Tibial nerve (tissue), 4 donors: ENCODE results near the gene YIF1B. TPM values are rescaled to one million over a fixed set of nuclear protein-coding genes. Genes with fewer than 3 reads are reported as not detected.
"Not testable (repeated sequence)": the region's sequence is repeated elsewhere in the genome, so short reads cannot be mapped to it uniquely, and the experiment has no call there.

ENCODE experiments used
- DNase-seq, 2 donors: peaks; one replicate each; pipeline ENCODE4 v3.0.0-alpha.2; 2019; ENCODE audit warnings: low spot score in 2 of 2
- H3K27ac ChIP-seq, 4 donors: fragments of 200-600 bp; sonication (generic) in 3 of 4; one replicate each; pipeline ENCODE4 v1.5.1; 2017 to 2019; ENCODE audit warnings: mild to moderate bottlenecking in 1 of 4
- H3K27me3 ChIP-seq, 2 donors: fragments of 200-600 bp; sonication (generic) in 1 of 2; one replicate each; pipeline versions ENCODE4 v1.5.1 to v1.6.0; 2017 to 2019
- H3K36me3 ChIP-seq, 3 donors: fragments of 200-600 bp; sonication (generic); one replicate each; pipeline ENCODE4 v1.5.1; 2018 to 2019
- H3K4me1 ChIP-seq, 4 donors: fragments of 200-600 bp; sonication (generic) in 3 of 4; one replicate each; pipeline ENCODE4 v1.5.1; 2017 to 2019
- H3K4me3 ChIP-seq, 4 donors: fragments of 200-600 bp; sonication (generic) in 3 of 4; one replicate each; pipeline ENCODE4 v1.5.1; 2017 to 2019; ENCODE audit warnings: mild to moderate bottlenecking in 1 of 4, moderate library complexity in 1 of 4
- H3K9me3 ChIP-seq, 4 donors: fragments of 200-600 bp; sonication (generic) in 3 of 4; one replicate each; pipeline ENCODE4 v1.5.1; 2017 to 2019
- CTCF ChIP-seq, 5 experiments: fragments of 200-600 bp in 3 of 5; fragments of 450-650 bp in 2 of 5; sonication (generic) in 3 of 5; IDR thresholded peaks; one replicate each; pipeline ENCODE4 v1.5.1; 2016 to 2019; ENCODE audit warnings: antibody characterized with exemption in 5 of 5, mild to moderate bottlenecking in 3 of 5, moderate library complexity in 2 of 5
- EP300 ChIP-seq, 2 donors: sonication (generic); formaldehyde crosslinking; IDR thresholded peaks; one replicate each; pipeline ENCODE4 v1.6.1; 2017; ENCODE audit warnings: antibody characterized with exemption in 2 of 2, mild to moderate bottlenecking in 1 of 2
- POLR2A ChIP-seq, 2 donors: fragments of 450-650 bp; IDR thresholded peaks; one replicate each; pipeline ENCODE4 v1.6.1; 2017; ENCODE audit warnings: antibody characterized with exemption in 2 of 2, mild to moderate bottlenecking in 2 of 2, moderate library complexity in 2 of 2
- WGBS, 2 donors: methylation state at CpG; one replicate each; pipeline ENCODE4 v1.1.5; 2018; 5-methylcytosine and 5-hydroxymethylcytosine counted together
- total RNA-seq, 4 donors: library from RNA; depleted of rRNA; stranded (reverse); fragments of >200 nt; gene quantifications; one replicate each; pipeline ENCODE4 v1.1.0, GENCODE V29; 2016

Gene YIF1B
- total RNA-seq, 4 donors from 2014 or later, result 30.8 to 57.3 (median 46.0) TPM

- no peaks in the 10 kb centered on the region for H3K4me1 ChIP-seq
- H3K36me3 ChIP-seq, result no peaks in the 10 kb centered on the region
- WGBS, 2 donors, result 63 to 70% methylated on average over 8 of the region's 8 CpGs
- peaks cover 0 to 29% of the 10 kb centered on the region in 2 donors for H3K27me3 ChIP-seq
- DNase-seq, result no peak
- H3K9me3 ChIP-seq, result no peaks in the 10 kb centered on the region
- TF ChIP-seq POLR2A (IDR thresholded peaks at IDR 0.05), result no peak
- no peak for TF ChIP-seq EP300 (IDR thresholded peaks at IDR 0.05)
- no peak for TF ChIP-seq CTCF (IDR thresholded peaks at IDR 0.05)
- no peak overlapping the region for H3K27ac ChIP-seq
- no peak overlapping the region for H3K4me3 ChIP-seq
Measured at GRCh38 chr19:38352611-38353010, 36.9 kb upstream of the YIF1B start.

- H3K27ac ChIP-seq, result no peak overlapping the region
- H3K4me3 ChIP-seq, result no peak overlapping the region
- H3K9me3 ChIP-seq, result no peaks in the 10 kb centered on the region
- TF ChIP-seq CTCF (IDR thresholded peaks at IDR 0.05) (no peak), EP300 (IDR thresholded peaks at IDR 0.05) (no peak)
- H3K36me3 ChIP-seq, result no peaks in the 10 kb centered on the region
- H3K4me1 ChIP-seq, result no peaks in the 10 kb centered on the region
- H3K27me3 ChIP-seq, result peaks cover 0 to 28% of the 10 kb centered on the region in 2 donors
- 75 to 85% methylated on average over 9 of the region's 9 CpGs for WGBS, 2 donors
- DNase-seq, result no peak
Measured at GRCh38 chr19:38351865-38352395, 36.2 kb upstream of the YIF1B start.

- H3K36me3 ChIP-seq, result no peaks in the 10 kb centered on the region
- no peaks in the 10 kb centered on the region for H3K4me1 ChIP-seq
- TF ChIP-seq EP300 (IDR thresholded peaks at IDR 0.05), result no peak
- TF ChIP-seq POLR2A (IDR thresholded peaks at IDR 0.05), result no peak
- no peak for TF ChIP-seq CTCF (IDR thresholded peaks at IDR 0.05)
- no peak for DNase-seq
- peaks cover 0 to 25% of the 10 kb centered on the region in 2 donors for H3K27me3 ChIP-seq
- 89 to 98% methylated on average over 3 of the region's 3 CpGs for WGBS, 2 donors
- H3K4me3 ChIP-seq, result no peak overlapping the region
- H3K27ac ChIP-seq, result no peak overlapping the region
- no peaks in the 10 kb centered on the region for H3K9me3 ChIP-seq
Measured at GRCh38 chr19:38350883-38351282, 35.1 kb upstream of the YIF1B start.

GRCh38 chr19:38346837-38347236 lies 31.1 kb upstream of the YIF1B start:
- 82 to 88% methylated on average over 4 of the region's 4 CpGs for WGBS, 2 donors
- TF ChIP-seq EP300 (IDR thresholded peaks at IDR 0.05) (no peak), CTCF (IDR thresholded peaks at IDR 0.05) (no peak), POLR2A (IDR thresholded peaks at IDR 0.05) (no peak)
- H3K36me3 ChIP-seq, result peaks cover 0 to 22% (median 0%) of the 10 kb centered on the region in 3 donors
- no peak for DNase-seq
- H3K4me3 ChIP-seq, result no peak overlapping the region
- H3K27me3 ChIP-seq, result peaks cover 0 to under 1% of the 10 kb centered on the region in 2 donors
- H3K4me1 ChIP-seq, result no peaks in the 10 kb centered on the region
- H3K9me3 ChIP-seq, result no peaks in the 10 kb centered on the region
- H3K27ac ChIP-seq, result no peak overlapping the region

- H3K4me3 ChIP-seq, result no peak overlapping the region
- DNase-seq, result no peak
- TF ChIP-seq POLR2A (IDR thresholded peaks at IDR 0.05) (no peak), EP300 (IDR thresholded peaks at IDR 0.05) (no peak), CTCF (IDR thresholded peaks at IDR 0.05) (no peak)
- H3K4me1 ChIP-seq, result peaks cover 0 to 10% (median 2%) of the 10 kb centered on the region in 4 donors
- 68 to 85% methylated on average over 2 of the region's 2 CpGs for WGBS, 2 donors
- H3K9me3 ChIP-seq, result no peaks in the 10 kb centered on the region
- peaks cover 0 to 40% (median 0%) of the 10 kb centered on the region in 3 donors for H3K36me3 ChIP-seq
- no peak overlapping the region for H3K27ac ChIP-seq
- no peaks in the 10 kb centered on the region for H3K27me3 ChIP-seq
Measured at GRCh38 chr19:38340927-38341326, 25.2 kb upstream of the YIF1B start.

- H3K4me3 ChIP-seq, H3K27ac ChIP-seq, H3K9me3 ChIP-seq, DNase-seq, H3K27me3 ChIP-seq: not testable (repeated sequence)
- H3K4me1 ChIP-seq, result peaks cover 0 to 16% (median 2%) of the 10 kb centered on the region in 4 donors
- WGBS, 2 donors, result 64% methylated on average over 4 of the region's 4 CpGs
- peaks cover 0 to 35% (median 0%) of the 10 kb centered on the region in 3 donors for H3K36me3 ChIP-seq
Measured at GRCh38 chr19:38339011-38339410, 23.3 kb upstream of the YIF1B start.
